ENCODE data around the gene FTH1. TPM values are rescaled to one million over a fixed set of nuclear protein-coding genes. Genes with fewer than 3 reads are reported as not detected.

FTH1 gene
- polyA plus RNA-seq, 1 of the 3 experiments (the other 2 are of a cell fraction) = 1,229 TPM

DNA sequence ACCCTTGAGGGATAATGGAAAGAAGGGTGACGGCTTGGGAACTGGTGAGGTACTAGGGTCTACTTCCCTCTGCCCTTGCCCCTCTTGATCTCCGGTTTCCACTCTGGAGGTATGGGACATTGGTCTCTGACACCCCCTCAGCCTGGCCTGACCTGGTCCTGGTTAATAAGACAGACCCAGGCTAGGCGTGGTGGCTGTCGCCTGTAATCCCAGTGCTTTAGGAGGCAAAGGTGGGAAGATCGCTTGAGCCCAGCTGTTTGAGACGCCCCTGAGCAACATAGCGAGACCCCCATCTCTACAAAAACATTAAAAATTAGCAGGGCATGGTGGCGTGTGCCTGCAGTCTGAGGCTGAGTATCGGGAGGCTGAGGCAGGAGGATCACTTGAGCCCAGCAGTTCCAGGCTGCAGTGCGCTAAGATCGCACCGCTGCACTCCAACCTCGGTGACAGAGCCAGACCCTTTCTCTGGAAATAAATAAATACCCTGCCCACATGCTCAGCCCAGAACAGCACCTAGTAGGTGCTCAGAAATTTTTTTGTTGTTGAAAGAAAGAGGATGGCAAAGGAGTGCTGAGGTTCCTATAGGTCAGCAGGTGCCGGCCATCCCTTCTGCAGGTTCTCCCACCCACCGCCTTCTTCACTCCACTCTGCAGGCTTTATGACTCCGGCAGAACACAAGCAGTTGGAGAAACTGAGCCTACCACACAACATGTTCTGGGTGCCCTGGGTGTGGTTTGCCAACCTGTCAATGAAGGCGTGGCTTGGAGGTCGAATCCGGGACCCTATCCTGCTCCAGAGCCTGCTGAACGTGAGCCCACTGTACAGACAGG, 11.0 kb downstream of the FTH1 start:
- no peak overlapping the region for H3K9ac ChIP-seq
- H3K9me2 ChIP-seq = no peaks in the 10 kb centered on the region
- 85% methylated on average over 16 of the region's 20 CpGs for WGBS (ENCODE audit: low lambda C conversion rate)
- no peaks in the 10 kb centered on the region for H3K9me3 ChIP-seq
- ChIA-PET POLR2A (interaction anchor here (4.1 kb wide), 1 partner anchor 11 kb away, joined by 17 read pairs; the partner anchor contains the start of gene FTH1), CTCF (interaction anchor here (1.3 to 7.4 kb wide), 3 partner anchors 9 to 58 kb away, joined by 5 to 47 read pairs (median 6); no protein-coding TSS in a partner anchor)
- H3K4me3 ChIP-seq (ENCODE audit: low read depth in 2 of 2, low read length in 1 of 2) = no peak overlapping the region
- DNase-seq = no peak
- H3K36me3 ChIP-seq (replicated peaks in 1 of 2; ENCODE audit: control insufficient read depth in 1 of 2, insufficient read depth in 2 of 2, low read length in 1 of 2) = no peaks in the 10 kb centered on the region
- no peaks in the 10 kb centered on the region for H4K20me1 ChIP-seq (ENCODE audit: insufficient read depth)
- no peaks in the 10 kb centered on the region for H3F3A ChIP-seq (replicated peaks; ENCODE audit: insufficient read depth)
- H3K27me3 ChIP-seq (ENCODE audit: insufficient read depth) = no peaks in the 10 kb centered on the region
- no peak overlapping the region for H3K4me2 ChIP-seq
- H2AFZ ChIP-seq (ENCODE audit: low read depth) = no peak overlapping the region
- no peak overlapping the region for H3K27ac ChIP-seq (ENCODE audit: low read depth in 2 of 2, low read length in 1 of 2)
- TF ChIP-seq ELF1 (IDR thresholded peaks at IDR 0.05) (no peak), RXRA (IDR thresholded peaks at IDR 0.05; ENCODE audit: borderline replicate concordance, low read depth) (no peak), EZH2phosphoT487 (IDR thresholded peaks at IDR 0.05; ENCODE audit: borderline replicate concordance, low read depth) (no peak), GATA2 (CRISPR knock-in tag; IDR thresholded peaks at IDR 0.05) (no peak), RCOR1 (IDR thresholded peaks at IDR 0.05; ENCODE audit: low read length) (no peak), TEAD4 (IDR thresholded peaks at IDR 0.05; ENCODE audit: borderline replicate concordance, insufficient read depth) (no peak), MEF2A (IDR thresholded peaks at IDR 0.05; ENCODE audit: borderline replicate concordance, low read depth) (no peak), NFIC (IDR thresholded peaks at IDR 0.05; ENCODE audit: borderline replicate concordance) (no peak), GABPA (IDR thresholded peaks at IDR 0.05; ENCODE audit: low read depth) (no peak), RAD21 (IDR thresholded peaks at IDR 0.05; ENCODE audit: low read length) (no peak), MXI1 (IDR thresholded peaks at IDR 0.05; ENCODE audit: low read depth, low read length) (no peak), NRF1 (IDR thresholded peaks at IDR 0.05; ENCODE audit: low read depth, low read length) (no peak), YY1 (IDR thresholded peaks at IDR 0.05; ENCODE audit: low read depth) (no peak)
- TF ChIP-seq, protein P1, sequence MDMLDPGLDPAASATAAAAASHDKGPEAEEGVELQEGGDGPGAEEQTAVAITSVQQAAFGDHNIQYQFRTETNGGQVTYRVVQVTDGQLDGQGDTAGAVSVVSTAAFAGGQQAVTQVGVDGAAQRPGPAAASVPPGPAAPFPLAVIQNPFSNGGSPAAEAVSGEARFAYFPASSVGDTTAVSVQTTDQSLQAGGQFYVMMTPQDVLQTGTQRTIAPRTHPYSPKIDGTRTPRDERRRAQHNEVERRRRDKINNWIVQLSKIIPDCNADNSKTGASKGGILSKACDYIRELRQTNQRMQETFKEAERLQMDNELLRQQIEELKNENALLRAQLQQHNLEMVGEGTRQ (IDR thresholded peaks at IDR 0.05; ENCODE audit: borderline replicate concordance, low read depth, low read length) = no peak
- TF ChIP-seq, protein P2, sequence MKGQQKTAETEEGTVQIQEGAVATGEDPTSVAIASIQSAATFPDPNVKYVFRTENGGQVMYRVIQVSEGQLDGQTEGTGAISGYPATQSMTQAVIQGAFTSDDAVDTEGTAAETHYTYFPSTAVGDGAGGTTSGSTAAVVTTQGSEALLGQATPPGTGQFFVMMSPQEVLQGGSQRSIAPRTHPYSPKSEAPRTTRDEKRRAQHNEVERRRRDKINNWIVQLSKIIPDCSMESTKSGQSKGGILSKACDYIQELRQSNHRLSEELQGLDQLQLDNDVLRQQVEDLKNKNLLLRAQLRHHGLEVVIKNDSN (IDR thresholded peaks at IDR 0.05; ENCODE audit: borderline replicate concordance, low read depth) = no peak
- TF ChIP-seq, protein P3, sequence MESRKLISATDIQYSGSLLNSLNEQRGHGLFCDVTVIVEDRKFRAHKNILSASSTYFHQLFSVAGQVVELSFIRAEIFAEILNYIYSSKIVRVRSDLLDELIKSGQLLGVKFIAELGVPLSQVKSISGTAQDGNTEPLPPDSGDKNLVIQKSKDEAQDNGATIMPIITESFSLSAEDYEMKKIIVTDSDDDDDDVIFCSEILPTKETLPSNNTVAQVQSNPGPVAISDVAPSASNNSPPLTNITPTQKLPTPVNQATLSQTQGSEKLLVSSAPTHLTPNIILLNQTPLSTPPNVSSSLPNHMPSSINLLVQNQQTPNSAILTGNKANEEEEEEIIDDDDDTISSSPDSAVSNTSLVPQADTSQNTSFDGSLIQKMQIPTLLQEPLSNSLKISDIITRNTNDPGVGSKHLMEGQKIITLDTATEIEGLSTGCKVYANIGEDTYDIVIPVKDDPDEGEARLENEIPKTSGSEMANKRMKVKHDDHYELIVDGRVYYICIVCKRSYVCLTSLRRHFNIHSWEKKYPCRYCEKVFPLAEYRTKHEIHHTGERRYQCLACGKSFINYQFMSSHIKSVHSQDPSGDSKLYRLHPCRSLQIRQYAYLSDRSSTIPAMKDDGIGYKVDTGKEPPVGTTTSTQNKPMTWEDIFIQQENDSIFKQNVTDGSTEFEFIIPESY (IDR thresholded peaks at IDR 0.05; ENCODE audit: borderline replicate concordance, low read depth) = no peak
- TF ChIP-seq, protein P4, sequence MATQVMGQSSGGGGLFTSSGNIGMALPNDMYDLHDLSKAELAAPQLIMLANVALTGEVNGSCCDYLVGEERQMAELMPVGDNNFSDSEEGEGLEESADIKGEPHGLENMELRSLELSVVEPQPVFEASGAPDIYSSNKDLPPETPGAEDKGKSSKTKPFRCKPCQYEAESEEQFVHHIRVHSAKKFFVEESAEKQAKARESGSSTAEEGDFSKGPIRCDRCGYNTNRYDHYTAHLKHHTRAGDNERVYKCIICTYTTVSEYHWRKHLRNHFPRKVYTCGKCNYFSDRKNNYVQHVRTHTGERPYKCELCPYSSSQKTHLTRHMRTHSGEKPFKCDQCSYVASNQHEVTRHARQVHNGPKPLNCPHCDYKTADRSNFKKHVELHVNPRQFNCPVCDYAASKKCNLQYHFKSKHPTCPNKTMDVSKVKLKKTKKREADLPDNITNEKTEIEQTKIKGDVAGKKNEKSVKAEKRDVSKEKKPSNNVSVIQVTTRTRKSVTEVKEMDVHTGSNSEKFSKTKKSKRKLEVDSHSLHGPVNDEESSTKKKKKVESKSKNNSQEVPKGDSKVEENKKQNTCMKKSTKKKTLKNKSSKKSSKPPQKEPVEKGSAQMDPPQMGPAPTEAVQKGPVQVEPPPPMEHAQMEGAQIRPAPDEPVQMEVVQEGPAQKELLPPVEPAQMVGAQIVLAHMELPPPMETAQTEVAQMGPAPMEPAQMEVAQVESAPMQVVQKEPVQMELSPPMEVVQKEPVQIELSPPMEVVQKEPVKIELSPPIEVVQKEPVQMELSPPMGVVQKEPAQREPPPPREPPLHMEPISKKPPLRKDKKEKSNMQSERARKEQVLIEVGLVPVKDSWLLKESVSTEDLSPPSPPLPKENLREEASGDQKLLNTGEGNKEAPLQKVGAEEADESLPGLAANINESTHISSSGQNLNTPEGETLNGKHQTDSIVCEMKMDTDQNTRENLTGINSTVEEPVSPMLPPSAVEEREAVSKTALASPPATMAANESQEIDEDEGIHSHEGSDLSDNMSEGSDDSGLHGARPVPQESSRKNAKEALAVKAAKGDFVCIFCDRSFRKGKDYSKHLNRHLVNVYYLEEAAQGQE (IDR thresholded peaks at IDR 0.05; ENCODE audit: low read depth, low read length) = no peak
- no peaks in the 10 kb centered on the region for H3K4me1 ChIP-seq (ENCODE audit: control insufficient read depth in 1 of 2, insufficient read depth in 2 of 2, low read depth in 1 of 2, low read length in 1 of 2)
- no peaks in the 10 kb centered on the region for H3K79me2 ChIP-seq (ENCODE audit: insufficient read depth)
